Activated CD4-positive, alpha-beta T cell treated with anti-CD3 and anti-CD28 coated beads for 36 hours (primary cell): ENCODE measurements around the gene CLDN20. TPM values are rescaled to one million over a fixed set of nuclear protein-coding genes. Genes with fewer than 3 reads are reported as not detected.
"Not testable (repeated sequence)": the region's sequence is repeated elsewhere in the genome, so short reads cannot be mapped to it uniquely, and the experiment has no call there.

Experiments used
- ATAC-seq: fragments of 200-7000 bp; cut with Tn5 transposase; one replicate; pipeline ENCODE4 v1.10.0; 2021; ENCODE audit warnings: mild to moderate bottlenecking, moderate library complexity
- CTCF ChIA-PET: fragments of 350-600 bp; sonication (Branson Sonifier 250); formaldehyde crosslinking; loops from one replicate; lab custom pipeline; 2021; ENCODE audit warnings: antibody characterized with exemption; lab: Charles Lee
- POLR2A ChIA-PET: fragments of 350-600 bp; sonication (Branson Sonifier 250); formaldehyde crosslinking; loops from one replicate; lab custom pipeline; 2021; ENCODE audit warnings: antibody characterized with exemption, inconsistent platforms; lab: Charles Lee
- DNase-seq: peaks from one replicate; pipeline ENCODE4 v3.0.0-alpha.2; 2020
- H3K27ac Mint-ChIP-seq: one replicate; pipeline ENCODE4 v1.8.0; 2021; ENCODE audit warnings: mixed read lengths
- H3K27me3 Mint-ChIP-seq: one replicate; pipeline ENCODE4 v1.8.0; 2021; ENCODE audit warnings: mixed read lengths
- H3K36me3 Mint-ChIP-seq: one replicate; pipeline ENCODE4 v1.8.0; 2021; ENCODE audit warnings: low read depth, mixed read lengths
- H3K4me1 Mint-ChIP-seq: one replicate; pipeline ENCODE4 v1.8.0; 2021; ENCODE audit warnings: mixed read lengths
- H3K4me3 Mint-ChIP-seq: one replicate; pipeline ENCODE4 v1.8.0; 2021; ENCODE audit warnings: mild to moderate bottlenecking, moderate library complexity, mixed read lengths
- H3K9me3 Mint-ChIP-seq: one replicate; pipeline ENCODE4 v1.8.0; 2021; ENCODE audit warnings: low read depth, mixed read lengths
- intact Hi-C, 2 experiments: fragments of 100-400 bp; cut with DNase I in 1 of 2; cut with micrococcal nuclease in 1 of 2; formaldehyde crosslinking; loops; one replicate each; pipeline versions ENCODE4 v1.14.2 to v1.15.1; 2022 to 2024; cut with DNase I, micrococcal nuclease
- total RNA-seq, 2 experiments: library from RNA; stranded (reverse); gene quantifications; one replicate each; pipeline ENCODE4 v1.2.3, GENCODE V29; 2021

CLDN20 gene
- total RNA-seq, 2 experiments from 2014 or later: not detected

GRCh38 chr6:155312950-155313349, 49.1 kb downstream of the CLDN20 start:
- Mint-ChIP-seq H3K4me3 (peak overlapping the region; percentile 90), H3K36me3 (peaks cover 33% of the 10 kb centered on the region), H3K4me1 (peaks cover 45% of the 10 kb centered on the region), H3K27ac (peak overlapping the region; percentile 93)
- POLR2A ChIA-PET, ATAC-seq, H3K9me3 Mint-ChIP-seq, H3K27me3 Mint-ChIP-seq, DNase-seq: not testable (repeated sequence)
- CTCF ChIA-PET: interaction anchor here (0.5 to 2.0 kb wide), 7 partner anchors 10 to 385 kb away, joined by 3 to 5 read pairs (median 3); no protein-coding TSS in a partner anchor
- intact Hi-C loops: loop anchor here (2.0 to 10.0 kb wide), 4 partner anchors 386 to 1472 kb away; no protein-coding TSS in a partner anchor

DNA sequence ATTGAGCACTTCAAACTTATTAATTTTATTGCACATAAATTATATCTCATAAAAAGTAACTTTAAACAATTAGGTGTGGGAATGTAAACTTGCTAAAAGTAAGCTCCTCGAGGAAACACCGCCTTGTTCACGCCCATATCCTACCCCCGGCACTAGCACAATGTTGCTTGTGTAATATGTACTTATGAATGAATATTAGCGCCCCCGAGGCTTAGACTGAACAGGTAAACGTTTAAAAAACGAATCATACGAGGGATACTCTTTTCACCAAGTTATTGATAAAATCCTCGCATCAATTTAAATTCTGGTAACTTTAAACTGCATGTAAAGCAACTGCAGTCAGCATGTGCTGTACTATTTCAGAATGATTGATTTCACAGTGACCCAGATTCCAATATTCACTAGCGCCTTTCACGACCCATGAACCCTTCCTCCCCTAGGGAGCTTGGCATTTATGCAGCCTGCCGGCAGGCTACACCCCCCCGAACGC, 49.8 kb downstream of the CLDN20 start:
- H3K4me3 Mint-ChIP-seq: peak overlapping the region; percentile 90
- H3K27ac Mint-ChIP-seq: peak overlapping the region; percentile 93
- no peaks in the 10 kb centered on the region for H3K9me3 Mint-ChIP-seq
- H3K27me3 Mint-ChIP-seq: no peaks in the 10 kb centered on the region
- POLR2A ChIA-PET: interaction anchor here (0.6 kb wide), 1 partner anchor 480 kb away, joined by 3 read pairs; no protein-coding TSS in a partner anchor
- CTCF ChIA-PET: interaction anchor here (0.5 to 3.1 kb wide), 4 partner anchors 25 to 386 kb away, joined by 3 to 13 read pairs (median 4); no protein-coding TSS in a partner anchor
- peaks cover 41% of the 10 kb centered on the region for H3K4me1 Mint-ChIP-seq
- H3K36me3 Mint-ChIP-seq: peaks cover 28% of the 10 kb centered on the region
- DNase-seq (peak; percentile 28), ATAC-seq (peak; percentile 3)
- intact Hi-C loops: loop anchor here (1.0 to 10.0 kb wide), 13 partner anchors 89 to 1708 kb away; partner anchors contain the start of gene SCAF8 (in 2 of the 2)

DNA sequence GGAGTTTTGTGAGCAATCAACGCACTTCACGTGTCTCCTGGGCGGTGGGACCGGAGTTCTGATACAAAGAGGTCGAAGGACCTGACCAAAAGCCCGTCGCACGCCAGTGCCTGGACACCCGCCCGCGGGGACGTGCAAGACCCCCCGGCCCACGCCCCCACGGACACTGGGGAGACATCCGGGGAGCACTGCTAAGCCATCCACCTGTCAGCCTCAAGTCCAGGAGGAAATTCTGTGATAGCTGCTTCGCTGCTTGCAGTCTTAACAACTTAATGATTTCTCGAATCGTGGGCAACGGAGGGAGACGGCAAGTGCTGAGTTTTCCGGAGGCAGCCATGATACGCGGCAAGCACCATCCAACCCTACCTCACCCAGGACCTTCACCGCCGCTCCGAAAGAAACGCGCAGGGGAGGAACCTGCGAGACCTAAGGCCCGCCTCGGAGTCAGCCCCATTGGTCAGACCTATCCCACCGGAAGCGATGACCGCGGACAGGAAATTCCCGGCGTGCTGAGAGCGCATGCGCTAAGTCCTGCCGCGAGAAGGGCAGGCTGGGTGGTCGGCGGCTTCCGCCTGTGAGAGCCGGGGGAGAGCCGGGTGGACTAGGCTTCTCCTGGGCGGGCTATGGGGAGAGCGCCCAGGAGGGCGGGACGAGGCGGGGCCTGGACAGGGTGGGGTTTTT, 50.4 kb downstream of the CLDN20 start, which contains the start of gene TFB1M:
Gene TFB1M (minus strand): TSS at position 393 of the 681 bp plus-strand sequence. CDS start 56 bp downstream, at position 337.
- Mint-ChIP-seq H3K27ac (peak within 1 kb of the TSS; percentile 98), H3K36me3 (peaks cover 26% of the 10 kb centered on the region), H3K4me1 (peaks cover 39% of the 10 kb centered on the region), H3K9me3 (no peaks in the 10 kb centered on the region), H3K4me3 (peak within 1 kb of the TSS; percentile 90), H3K27me3 (no peaks in the 10 kb centered on the region)
- peak; percentile 95 for ATAC-seq
- DNase-seq: peak; percentile 99
- intact Hi-C loops: loop anchor here (1.0 to 10.0 kb wide), 12 partner anchors 90 to 1707 kb away; partner anchors contain the start of gene SCAF8 (in 2 of the 2)
- ChIA-PET POLR2A (interaction anchor here (0.6 kb wide), 2 partner anchors 180 to 481 kb away, joined by 3 to 5 read pairs; no protein-coding TSS in a partner anchor), CTCF (interaction anchor here (0.7 to 3.9 kb wide), 7 partner anchors 13 to 386 kb away, joined by 3 to 21 read pairs (median 8); no protein-coding TSS in a partner anchor)

GRCh38 chr6:155314773-155315515, 51.1 kb downstream of the CLDN20 start:
- ChIA-PET POLR2A (interaction anchor here (0.6 kb wide), 1 partner anchor 179 kb away, joined by 5 read pairs; no protein-coding TSS in a partner anchor), CTCF (interaction anchor here (0.6 to 3.9 kb wide), 10 partner anchors 13 to 577 kb away, joined by 3 to 21 read pairs (median 4); no protein-coding TSS in a partner anchor)
- intact Hi-C loops: loop anchor here (1.0 to 10.0 kb wide), 12 partner anchors 91 to 1706 kb away; partner anchors contain the start of gene SCAF8 (in 2 of the 2)
- Mint-ChIP-seq H3K4me3 (peak overlapping the region; percentile 90), H3K36me3 (peaks cover 24% of the 10 kb centered on the region), H3K4me1 (peaks cover 40% of the 10 kb centered on the region), H3K9me3 (no peaks in the 10 kb centered on the region), H3K27me3 (no peaks in the 10 kb centered on the region), H3K27ac (peak overlapping the region; percentile 98)
- DNase-seq (peak; percentile 84), ATAC-seq (peak; percentile 61)

GRCh38 chr6:155315516-155315871, 51.7 kb downstream of the CLDN20 start:
- ChIA-PET CTCF (interaction anchor here (0.6 to 3.9 kb wide), 9 partner anchors 12 to 578 kb away, joined by 3 to 21 read pairs (median 5); no protein-coding TSS in a partner anchor), POLR2A (interaction anchor here (1.2 kb wide), 1 partner anchor 102 kb away, joined by 3 read pairs; no protein-coding TSS in a partner anchor)
- Mint-ChIP-seq H3K9me3 (no peaks in the 10 kb centered on the region), H3K27ac (peak overlapping the region; percentile 98), H3K4me1 (peaks cover 37% of the 10 kb centered on the region), H3K27me3 (no peaks in the 10 kb centered on the region), H3K36me3 (peaks cover 20% of the 10 kb centered on the region), H3K4me3 (peak overlapping the region; percentile 90)
- ATAC-seq (no peak), DNase-seq (no peak)
- intact Hi-C loops: loop anchor here (2.0 to 10.0 kb wide), 4 partner anchors 139 to 1469 kb away; no protein-coding TSS in a partner anchor

GRCh38 chr6:155316419-155316818, 52.6 kb downstream of the CLDN20 start:
- DNase-seq (no peak), ATAC-seq (no peak)
- no peaks in the 10 kb centered on the region for H3K9me3 Mint-ChIP-seq
- peaks cover 13% of the 10 kb centered on the region for H3K36me3 Mint-ChIP-seq
- peaks cover 32% of the 10 kb centered on the region for H3K4me1 Mint-ChIP-seq
- intact Hi-C loops: loop anchor here (10.0 kb wide), 2 partner anchors 1072 to 1468 kb away; no protein-coding TSS in a partner anchor
- H3K27me3 Mint-ChIP-seq: no peaks in the 10 kb centered on the region
- POLR2A ChIA-PET: interaction anchor here (1.2 kb wide), 1 partner anchor 101 kb away, joined by 3 read pairs; no protein-coding TSS in a partner anchor
- no peak overlapping the region for H3K4me3 Mint-ChIP-seq
- no peak overlapping the region for H3K27ac Mint-ChIP-seq
- CTCF ChIA-PET: interaction anchor here (0.7 to 3.9 kb wide), 11 partner anchors 9 to 1481 kb away, joined by 3 to 25 read pairs (median 5); no protein-coding TSS in a partner anchor

DNA sequence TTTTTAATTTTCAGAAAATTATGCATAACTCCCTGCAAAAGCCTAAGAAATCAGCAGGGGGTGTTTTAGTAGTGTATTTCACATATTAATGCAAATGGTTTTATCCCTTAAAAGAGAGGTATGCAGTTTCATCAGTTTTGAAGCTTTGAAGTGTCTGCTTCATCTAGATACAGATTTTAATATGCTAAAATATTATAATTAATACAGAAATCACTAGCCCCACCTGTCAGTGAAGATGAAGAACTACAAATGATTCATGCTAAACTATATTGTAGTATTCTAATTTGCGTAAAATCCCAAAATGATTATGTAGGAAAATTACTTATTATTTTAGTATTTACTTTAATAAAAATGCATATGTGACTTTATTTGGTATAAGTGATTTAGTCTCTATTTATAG, 53.4 kb downstream of the CLDN20 start:
- intact Hi-C loops: loop anchor here (10.0 kb wide), 2 partner anchors 1072 to 1468 kb away; no protein-coding TSS in a partner anchor
- ChIA-PET CTCF (interaction anchor here (0.8 to 3.9 kb wide), 6 partner anchors 10 to 1918 kb away, joined by 3 to 25 read pairs (median 6); no protein-coding TSS in a partner anchor), POLR2A (no interaction called here)
- no peak for ATAC-seq
- peaks cover 7% of the 10 kb centered on the region for H3K36me3 Mint-ChIP-seq
- H3K4me3 Mint-ChIP-seq: no peak overlapping the region
- no peaks in the 10 kb centered on the region for H3K27me3 Mint-ChIP-seq
- peaks cover 25% of the 10 kb centered on the region for H3K4me1 Mint-ChIP-seq
- no peak for DNase-seq
- no peak overlapping the region for H3K27ac Mint-ChIP-seq
- H3K9me3 Mint-ChIP-seq: no peaks in the 10 kb centered on the region

DNA sequence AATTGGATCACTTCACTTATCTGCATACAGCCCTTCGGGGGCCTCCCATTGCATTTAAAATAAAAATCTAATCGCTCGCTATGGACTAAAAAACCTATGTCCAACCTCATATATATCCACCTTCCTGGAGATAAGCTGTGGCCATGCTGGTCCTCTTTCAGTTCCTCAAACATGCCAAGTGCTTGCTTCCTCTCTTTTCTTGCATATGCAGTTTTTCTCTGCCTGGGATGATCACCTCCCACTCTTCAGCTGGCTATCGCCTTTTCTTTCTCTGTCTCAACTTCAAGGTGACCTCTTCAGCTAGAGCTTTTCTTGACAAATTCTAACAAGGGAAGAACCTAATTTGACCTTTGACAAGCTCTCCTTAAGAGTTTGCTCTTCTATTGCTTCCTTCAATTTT, 56.1 kb downstream of the CLDN20 start:
- CTCF ChIA-PET: interaction anchor here (0.6 to 0.7 kb wide), 2 partner anchors 43 to 212 kb away, joined by 3 read pairs; no protein-coding TSS in a partner anchor

GRCh38 chr6:155324172-155324571, 60.4 kb downstream of the CLDN20 start:
- CTCF ChIA-PET: no interaction called here

More for the DNA sequence above, 56.1 kb downstream of the CLDN20 start:
- Mint-ChIP-seq H3K36me3 (no peaks in the 10 kb centered on the region), H3K27me3 (no peaks in the 10 kb centered on the region), H3K4me1 (peaks cover 12% of the 10 kb centered on the region), H3K27ac (no peak overlapping the region), H3K9me3 (no peaks in the 10 kb centered on the region), H3K4me3 (no peak overlapping the region)
- DNase-seq (no peak), ATAC-seq (no peak)
- intact Hi-C loops: loop anchor here (10.0 kb wide), 6 partner anchors 835 to 1465 kb away; no protein-coding TSS in a partner anchor
- POLR2A ChIA-PET: interaction anchor here (0.6 kb wide), 1 partner anchor 322 kb away, joined by 5 read pairs; no protein-coding TSS in a partner anchor

GRCh38 chr6:155324993-155325392, 61.2 kb downstream of the CLDN20 start:
- H3K4me1 Mint-ChIP-seq: peaks cover 18% of the 10 kb centered on the region
- intact Hi-C loops: loop anchor here (10.0 kb wide), 4 partner anchors 830 to 1070 kb away; no protein-coding TSS in a partner anchor

More at GRCh38 chr6:155324172-155324571, 60.4 kb downstream of the CLDN20 start:
- intact Hi-C loops: loop anchor here (10.0 kb wide), 4 partner anchors 831 to 1071 kb away; no protein-coding TSS in a partner anchor
- no peaks in the 10 kb centered on the region for H3K36me3 Mint-ChIP-seq
- ATAC-seq (no peak), DNase-seq (no peak)
- H3K9me3 Mint-ChIP-seq: no peaks in the 10 kb centered on the region
- POLR2A ChIA-PET: no interaction called here
- H3K27me3 Mint-ChIP-seq: no peaks in the 10 kb centered on the region
- H3K4me1 Mint-ChIP-seq: peaks cover 19% of the 10 kb centered on the region
- no peak overlapping the region for H3K27ac Mint-ChIP-seq
- no peak overlapping the region for H3K4me3 Mint-ChIP-seq

More at GRCh38 chr6:155324993-155325392, 61.2 kb downstream of the CLDN20 start:
- ChIA-PET CTCF (no interaction called here), POLR2A (no interaction called here)
- H3K36me3 Mint-ChIP-seq: no peaks in the 10 kb centered on the region
- no peaks in the 10 kb centered on the region for H3K9me3 Mint-ChIP-seq
- DNase-seq (no peak), ATAC-seq (no peak)
- no peak overlapping the region for H3K27ac Mint-ChIP-seq
- no peak overlapping the region for H3K4me3 Mint-ChIP-seq
- no peaks in the 10 kb centered on the region for H3K27me3 Mint-ChIP-seq
